IPS-NIHi11 (cell line): Measurements from ENCODE around the gene ASTL.

Experiments
- DNase-seq: peaks from one replicate; pipeline ENCODE4 v3.0.0; 2012; ENCODE audit warnings: mixed read lengths, low spot score

The ASTL gene

GRCh38 chr2:96112501-96113366 is 25.6 kb downstream of the ASTL start:
- DNase-seq = no peak

GRCh38 chr2:96111823-96112500 is 26.3 kb downstream of the ASTL start:
- DNase-seq = no peak

DNA sequence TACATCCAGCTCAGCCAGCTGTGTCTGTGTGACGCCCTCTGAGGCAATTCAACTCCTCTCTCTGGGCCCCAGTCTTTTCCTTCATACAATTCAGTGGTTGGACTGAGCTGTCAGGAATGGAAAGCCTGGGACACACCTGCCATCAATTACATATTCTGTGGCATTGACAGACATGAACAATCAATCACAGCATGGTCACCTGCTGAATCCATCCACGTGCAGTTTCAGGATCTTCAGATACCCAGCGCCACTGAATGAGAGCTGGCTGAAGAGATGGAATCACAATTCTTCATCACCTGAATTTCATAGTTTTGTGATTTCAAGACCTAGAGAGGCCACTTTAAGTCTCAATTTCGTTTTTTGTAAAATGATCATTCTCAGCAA is 27.1 kb downstream of the ASTL start:
- no peak for DNase-seq

- DNase-seq = no peak
Measured at GRCh38 chr2:96110621-96111256, 27.6 kb downstream of the ASTL start.

- no peak for DNase-seq
Measured at GRCh38 chr2:96109931-96110511, 28.3 kb downstream of the ASTL start.

DNA sequence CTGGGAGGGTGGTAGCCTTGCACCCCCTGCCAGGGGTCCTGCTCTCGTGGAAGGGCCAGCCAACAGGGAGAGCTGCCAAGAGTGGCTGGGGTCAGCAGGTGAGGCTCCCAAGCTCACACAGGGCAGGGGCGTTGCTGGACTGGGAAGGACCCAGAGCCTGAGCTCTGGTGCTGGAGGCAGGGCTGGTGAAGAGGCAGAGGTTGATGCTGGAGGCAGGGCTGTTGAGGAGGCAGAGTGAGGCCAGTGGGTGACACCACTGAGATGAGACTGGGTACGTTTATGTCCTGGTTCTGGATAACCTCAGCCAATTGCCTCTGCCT is 29.0 kb downstream of the ASTL start:
- no peak for DNase-seq

GRCh38 chr2:96108541-96109360 is 29.6 kb downstream of the ASTL start:
- DNase-seq = peak; percentile 76

DNA sequence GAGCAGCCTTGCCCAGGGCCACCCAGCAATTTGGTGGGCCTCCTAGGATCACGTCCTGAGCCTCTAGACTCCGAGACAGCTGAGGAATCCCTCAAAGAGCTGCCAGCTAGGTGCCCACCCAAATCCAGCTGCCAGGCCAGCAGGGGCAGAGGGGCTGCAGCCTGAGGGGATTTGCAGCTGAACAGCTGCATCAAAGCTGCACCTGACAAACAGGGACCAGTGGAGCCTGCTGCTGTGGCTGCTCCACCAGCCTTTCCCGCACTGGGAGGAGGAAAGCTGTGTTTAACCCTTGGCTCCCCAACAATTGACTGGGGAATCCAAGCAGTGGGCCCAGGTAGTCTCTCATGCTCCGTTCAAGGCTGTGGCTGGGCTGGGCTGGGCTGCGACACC is 30.2 kb downstream of the ASTL start:
- peak; percentile 68 for DNase-seq

- DNase-seq = no peak
Measured at GRCh38 chr2:96107708-96108065, 30.6 kb downstream of the ASTL start.

GRCh38 chr2:96106991-96107707 is 31.2 kb downstream of the ASTL start:
- no peak for DNase-seq

DNA sequence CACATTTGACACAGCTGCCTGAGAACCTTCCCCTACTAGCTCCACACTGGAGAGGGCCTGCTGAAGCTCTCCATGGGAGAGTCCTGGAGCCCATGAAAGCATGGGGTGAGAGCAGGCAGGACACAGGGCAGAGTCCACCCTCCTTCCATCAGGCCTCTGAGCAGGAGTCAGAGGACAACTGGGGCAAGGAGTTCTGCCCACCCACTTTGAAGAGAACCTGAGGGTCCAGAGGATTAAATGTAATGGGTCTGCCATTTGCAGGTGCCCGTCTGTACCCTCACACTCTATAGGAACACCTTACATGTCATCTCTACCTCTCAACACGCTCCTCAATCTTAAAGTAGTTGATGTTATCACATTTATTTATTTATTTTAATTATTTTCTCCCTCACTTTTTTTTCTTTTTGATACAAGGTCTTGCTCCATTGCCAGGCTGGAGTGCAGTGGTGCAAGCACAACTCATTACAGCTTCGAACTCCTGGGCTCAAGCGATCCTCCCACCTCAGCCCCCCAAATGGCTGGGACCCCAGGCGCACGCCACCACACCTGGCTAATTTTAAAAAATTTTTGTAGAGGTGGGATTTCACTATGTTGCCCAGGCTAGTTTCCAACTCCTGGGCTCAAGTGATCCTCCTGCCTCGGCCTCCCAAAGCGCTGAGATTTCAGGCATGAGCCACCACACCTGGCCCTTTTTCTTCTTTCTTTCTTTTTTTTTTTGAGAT is 32.1 kb downstream of the ASTL start:
- DNase-seq = no peak

DNA sequence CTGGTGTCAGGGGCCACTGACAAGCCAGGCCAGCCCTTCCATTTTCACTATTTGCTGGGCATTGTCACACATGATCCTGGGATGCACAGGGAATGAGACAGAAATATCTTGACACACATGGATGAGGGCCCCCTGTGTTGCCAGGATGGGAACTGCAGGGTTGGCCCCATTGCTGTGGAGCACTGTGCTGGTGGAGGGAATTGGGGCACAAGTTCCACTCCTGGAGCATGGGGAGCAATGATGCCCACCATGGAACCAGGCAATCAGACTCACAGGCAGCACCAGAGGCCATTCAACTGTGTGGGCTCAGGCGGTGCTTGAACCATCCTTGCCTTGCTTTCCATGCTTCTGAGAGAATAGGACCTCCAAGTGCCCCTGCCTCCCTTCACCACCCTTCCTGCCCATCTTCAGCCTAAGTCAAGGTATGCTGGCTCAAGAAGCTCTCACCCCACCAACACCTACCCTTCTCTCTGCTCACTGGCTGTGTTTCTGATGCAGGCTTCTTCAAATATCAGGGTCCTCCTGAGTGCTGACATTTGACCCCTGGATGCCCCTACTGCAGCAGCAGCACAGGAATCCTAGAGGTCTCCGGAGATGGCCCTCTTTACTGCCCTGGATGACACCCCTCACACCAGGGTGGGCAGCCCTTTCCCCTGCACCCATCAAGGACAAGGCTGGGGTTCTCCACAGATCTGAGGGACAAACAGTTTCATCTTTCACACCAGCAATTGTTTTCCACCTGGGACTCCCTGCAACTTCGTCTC is 33.0 kb downstream of the ASTL start:
- DNase-seq = no peak

DNA sequence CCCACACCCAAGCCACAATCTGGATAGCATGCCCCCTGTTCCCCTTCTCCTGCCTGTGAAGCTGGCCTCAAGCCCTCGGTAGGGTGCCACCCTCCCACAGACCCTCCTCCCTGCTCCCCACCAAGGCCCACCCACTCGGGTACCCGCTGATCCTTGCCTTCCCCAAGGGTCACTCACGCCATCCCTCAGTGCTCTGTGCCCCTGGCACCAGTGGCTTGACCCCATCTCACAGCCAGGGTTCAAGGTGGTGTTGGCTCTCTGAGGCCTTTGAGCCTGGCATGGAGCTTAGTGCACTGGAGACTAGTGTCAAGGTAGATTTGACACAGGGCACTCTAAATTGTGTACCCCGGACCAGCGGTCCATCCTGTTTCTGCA is 33.8 kb downstream of the ASTL start:
- no peak for DNase-seq

DNA sequence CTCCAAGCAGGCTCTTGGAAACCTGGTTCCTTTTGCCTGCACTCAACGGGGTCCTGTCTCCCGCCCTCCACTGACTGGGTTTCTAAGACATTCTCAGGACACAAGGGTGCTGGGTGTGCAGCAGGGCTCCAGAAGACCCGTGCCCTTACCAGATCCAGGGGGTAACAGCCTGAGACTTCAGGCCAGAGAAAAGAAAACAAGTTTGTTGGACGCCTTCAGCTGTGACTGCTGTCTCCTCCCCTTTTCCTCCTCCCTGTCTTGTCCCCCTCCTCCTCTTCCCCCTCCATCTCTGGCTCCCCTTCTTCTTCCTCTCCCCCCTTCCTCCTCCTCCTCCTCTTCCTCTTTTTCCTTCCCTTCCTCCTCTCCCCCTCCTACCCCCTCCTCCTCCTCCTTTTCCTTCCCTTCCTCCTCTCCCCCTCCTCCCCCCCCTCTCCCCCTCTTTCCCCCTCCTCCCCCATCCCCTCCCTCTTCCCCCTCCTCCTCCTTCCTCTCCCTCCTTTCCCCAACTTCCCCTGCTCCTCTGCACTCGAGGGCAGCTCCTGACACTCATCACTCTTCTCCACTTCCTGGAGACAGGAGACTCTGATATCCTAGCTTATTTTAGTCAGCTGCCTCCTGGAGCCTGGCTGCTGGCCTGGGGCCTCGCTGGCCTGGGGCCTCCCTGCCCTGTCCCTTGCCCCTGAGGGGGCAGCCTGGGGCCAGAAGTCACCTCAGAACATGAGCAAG is 34.4 kb downstream of the ASTL start:
- DNase-seq = no peak

- no peak for DNase-seq
Measured at GRCh38 chr2:96103187-96103601, 35.1 kb downstream of the ASTL start.

DNA sequence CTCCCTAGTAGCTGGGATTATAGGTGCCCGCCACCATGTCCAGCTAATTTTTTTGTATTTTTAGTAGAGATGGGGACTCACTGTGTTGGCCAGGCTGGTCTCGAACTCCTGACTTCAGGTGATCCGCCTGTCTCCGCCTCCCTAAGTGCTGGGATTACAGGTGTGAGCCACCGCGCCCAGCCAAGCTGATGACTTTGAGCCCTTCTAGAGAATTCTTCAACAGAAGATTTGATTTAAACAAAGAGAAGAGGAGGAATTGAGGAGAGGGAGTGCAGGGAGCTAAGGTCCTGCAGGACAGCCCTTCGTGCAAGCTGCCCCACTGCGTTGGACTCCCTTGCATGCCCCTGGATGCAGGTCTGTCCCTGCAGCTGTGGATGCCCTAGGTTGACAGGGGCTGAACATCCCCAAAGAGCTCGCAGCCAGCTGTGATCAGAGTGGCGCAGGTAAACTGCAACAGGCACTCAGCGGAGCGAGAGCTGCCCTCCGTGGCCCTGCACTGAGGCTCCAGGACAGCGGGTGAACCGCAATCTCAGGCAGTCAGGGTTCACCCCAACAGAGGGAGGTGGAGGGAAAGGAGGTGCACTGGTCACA is 35.6 kb downstream of the ASTL start:
- no peak for DNase-seq

DNA sequence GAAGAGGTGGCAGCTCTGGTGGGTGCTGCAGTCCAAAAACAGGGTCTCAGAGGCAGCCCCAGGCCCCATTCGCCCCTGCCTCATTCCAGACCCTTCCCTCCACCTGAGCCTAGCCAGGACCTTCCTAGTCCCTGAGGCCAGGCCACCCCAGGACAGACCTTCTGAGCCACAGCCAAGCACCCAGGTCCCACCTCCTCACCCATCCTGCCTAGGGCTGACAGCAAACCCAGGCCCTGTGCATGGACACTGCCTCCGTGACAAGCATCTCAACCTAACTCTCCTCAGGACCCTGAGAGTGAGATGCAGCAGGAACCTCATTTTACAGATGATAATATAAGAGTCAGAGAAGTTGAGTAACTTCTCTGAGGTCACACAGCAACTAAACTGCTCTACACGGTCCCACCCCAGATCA is 37.4 kb downstream of the ASTL start:
- no peak for DNase-seq

GRCh38 chr2:96099861-96100798 is 38.2 kb downstream of the ASTL start:
- DNase-seq = no peak
